Parathyroid adenoma (tissue), 2 donors: ENCODE data around the gene SPAG16.

Experiments used
- H2AFZ ChIP-seq: fragments of 300-600 bp; sonication (generic); one replicate; pipeline ENCODE4 v1.7.0; 2017; ENCODE audit warnings: antibody characterized with exemption, mild to moderate bottlenecking
- H3K27ac ChIP-seq: fragments of 300-600 bp; sonication (generic); one replicate; pipeline ENCODE4 v1.7.0; 2017
- H3K27me3 ChIP-seq: fragments of 300-600 bp; sonication (generic); one replicate; pipeline ENCODE4 v1.7.0; 2017; ENCODE audit warnings: low read length; ENCODE audit not compliant: control insufficient read depth, insufficient read depth
- H3K36me3 ChIP-seq: fragments of 300-600 bp; sonication (generic); one replicate; pipeline ENCODE4 v1.7.0; 2017; ENCODE audit warnings: low read length; ENCODE audit not compliant: control insufficient read depth, insufficient read depth
- H3K4me1 ChIP-seq: fragments of 300-600 bp; sonication (generic); one replicate; pipeline ENCODE4 v1.7.0; 2017; ENCODE audit warnings: control low read depth
- H3K4me2 ChIP-seq: fragments of 300-600 bp; sonication (generic); one replicate; pipeline ENCODE4 v1.7.0; 2017; ENCODE audit warnings: low read length
- H3K4me3 ChIP-seq: fragments of 300-600 bp; sonication (generic); one replicate; pipeline ENCODE4 v1.7.0; 2017; ENCODE audit warnings: low read depth, low read length
- H3K79me2 ChIP-seq: fragments of 300-600 bp; sonication (generic); one replicate; pipeline ENCODE4 v1.7.0; 2017; ENCODE audit warnings: control low read depth
- H3K9ac ChIP-seq: fragments of 300-600 bp; sonication (generic); one replicate; pipeline ENCODE4 v1.7.0; 2017; ENCODE audit warnings: mild to moderate bottlenecking
- H3K9me3 ChIP-seq: fragments of 300-600 bp; sonication (generic); one replicate; pipeline ENCODE4 v1.7.0; 2017; ENCODE audit warnings: low read length; ENCODE audit not compliant: control insufficient read depth
- CTCF ChIP-seq: fragments of 300-600 bp; sonication (generic); IDR thresholded peaks from one replicate; pipeline ENCODE4 v1.7.0; 2017; ENCODE audit warnings: antibody characterized with exemption, mild to moderate bottlenecking
- donor health status: primary hyperparathyroidism.

SPAG16 gene

GRCh38 chr2:213766062-213766461 lies 481.8 kb downstream of the SPAG16 start:
- Histone ChIP-seq H3K4me1 (no peaks in the 10 kb centered on the region), H3K4me2 (no peak overlapping the region), H3K27me3 (no peaks in the 10 kb centered on the region), H3K9me3 (no peaks in the 10 kb centered on the region), H3K27ac (no peak overlapping the region), H3K36me3 (no peaks in the 10 kb centered on the region), H3K4me3 (no peak overlapping the region), H3K9ac (no peak overlapping the region), H3K79me2 (no peaks in the 10 kb centered on the region), H2AFZ (no peak overlapping the region)
- no peak for TF ChIP-seq CTCF

GRCh38 chr2:213766465-213766901 lies 482.2 kb downstream of the SPAG16 start:
- H2AFZ ChIP-seq, result no peak overlapping the region
- H3K9me3 ChIP-seq, result no peaks in the 10 kb centered on the region
- H3K27me3 ChIP-seq, result no peaks in the 10 kb centered on the region
- H3K4me3 ChIP-seq, result no peak overlapping the region
- no peaks in the 10 kb centered on the region for H3K36me3 ChIP-seq
- H3K4me2 ChIP-seq, result no peak overlapping the region
- TF ChIP-seq CTCF, result no peak
- no peak overlapping the region for H3K9ac ChIP-seq
- no peaks in the 10 kb centered on the region for H3K79me2 ChIP-seq
- H3K4me1 ChIP-seq, result no peaks in the 10 kb centered on the region
- no peak overlapping the region for H3K27ac ChIP-seq

GRCh38 chr2:213787869-213788268 lies 503.6 kb downstream of the SPAG16 start:
- no peak overlapping the region for H2AFZ ChIP-seq
- no peaks in the 10 kb centered on the region for H3K27me3 ChIP-seq
- no peak overlapping the region for H3K4me2 ChIP-seq
- no peak overlapping the region for H3K27ac ChIP-seq
- H3K4me3 ChIP-seq, result no peak overlapping the region
- peaks cover 2% of the 10 kb centered on the region for H3K9me3 ChIP-seq
- no peak for TF ChIP-seq CTCF
- H3K4me1 ChIP-seq, result no peaks in the 10 kb centered on the region
- H3K9ac ChIP-seq, result no peak overlapping the region
- H3K36me3 ChIP-seq, result no peaks in the 10 kb centered on the region
- no peaks in the 10 kb centered on the region for H3K79me2 ChIP-seq

- Histone ChIP-seq H3K27me3 (no peaks in the 10 kb centered on the region), H3K9ac (no peak overlapping the region), H3K4me1 (no peaks in the 10 kb centered on the region), H2AFZ (no peak overlapping the region), H3K9me3 (peaks cover 2% of the 10 kb centered on the region), H3K4me3 (no peak overlapping the region), H3K27ac (no peak overlapping the region), H3K79me2 (no peaks in the 10 kb centered on the region), H3K36me3 (no peaks in the 10 kb centered on the region), H3K4me2 (no peak overlapping the region)
- no peak for TF ChIP-seq CTCF
Observed at GRCh38 chr2:213789940-213790339, 505.7 kb downstream of the SPAG16 start.

- H3K27me3 ChIP-seq, result no peaks in the 10 kb centered on the region
- H3K9ac ChIP-seq, result no peak overlapping the region
- no peaks in the 10 kb centered on the region for H3K36me3 ChIP-seq
- H3K4me2 ChIP-seq, result no peak overlapping the region
- H3K4me3 ChIP-seq, result no peak overlapping the region
- H3K4me1 ChIP-seq, result no peaks in the 10 kb centered on the region
- no peak overlapping the region for H2AFZ ChIP-seq
- H3K9me3 ChIP-seq, result peaks cover 2% of the 10 kb centered on the region
- H3K27ac ChIP-seq, result no peak overlapping the region
- H3K79me2 ChIP-seq, result no peaks in the 10 kb centered on the region
- TF ChIP-seq CTCF, result no peak
Observed at GRCh38 chr2:213792045-213792444, 507.8 kb downstream of the SPAG16 start.
